ENCODE measurements around the gene CTNNA3.
A peak's percentile ranks its signal among the peaks of the same experiment; 100 is the strongest.

CTNNA3 gene

DNA sequence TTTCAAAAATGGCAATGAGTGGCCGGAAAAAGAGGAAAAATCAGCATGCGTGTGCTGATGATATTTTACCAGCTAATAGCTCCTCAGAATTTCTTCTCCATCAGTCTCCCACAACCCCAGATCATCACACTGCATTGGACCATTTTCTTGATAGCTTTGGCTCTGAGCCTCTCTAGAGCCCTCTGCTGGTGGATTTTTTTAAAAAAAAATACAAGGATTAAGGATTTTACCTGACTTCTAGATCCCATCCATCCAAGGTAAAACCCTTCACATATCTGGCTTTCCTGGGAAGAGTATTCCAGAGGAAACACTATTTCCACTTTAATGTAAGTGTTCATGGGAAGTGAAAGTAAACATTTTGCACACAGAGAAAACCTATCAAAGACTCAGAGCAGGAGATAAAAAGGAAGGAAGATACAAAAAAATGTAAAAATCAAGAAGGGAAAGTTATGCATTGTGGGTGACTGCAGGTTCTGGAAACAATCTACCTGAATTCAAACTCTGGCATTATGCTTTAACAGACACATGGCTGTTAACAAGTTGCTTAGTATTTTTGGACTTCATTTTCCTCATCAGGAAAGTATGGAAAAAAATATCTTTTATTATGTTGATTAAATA, 389.3 kb downstream of the CTNNA3 start:
- peak in 2 of 3 experiments; percentile 2 to 52 for DNase-seq

DNA sequence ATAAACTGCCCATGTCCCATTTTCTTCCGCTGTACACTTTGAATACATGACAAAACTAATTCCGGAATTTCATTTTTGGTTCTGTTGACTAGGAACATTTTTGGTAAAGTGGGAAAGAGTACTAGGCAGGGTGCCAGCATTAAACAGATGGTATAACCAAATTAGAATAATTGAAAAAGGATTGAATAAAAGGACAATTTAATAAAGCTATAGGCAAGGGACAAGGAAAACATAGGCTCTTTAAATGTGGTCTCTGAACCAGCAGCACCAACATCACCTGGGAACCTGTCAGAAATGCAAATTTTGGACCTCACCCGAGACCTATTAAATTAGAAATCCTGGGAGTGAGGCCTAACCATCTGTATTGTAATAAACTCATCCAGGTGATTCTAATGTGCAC, 393.3 kb downstream of the CTNNA3 start:
- no peak for DNase-seq

- DNase-seq, result no peak
Observed at GRCh38 chr10:67299761-67300160, 396.2 kb downstream of the CTNNA3 start.

GRCh38 chr10:67297637-67298181, 398.3 kb downstream of the CTNNA3 start:
- no peak for DNase-seq

- DNase-seq, result no peak
Observed at GRCh38 chr10:67296926-67297325, 399.1 kb downstream of the CTNNA3 start.

GRCh38 chr10:67288688-67289410, 407.1 kb downstream of the CTNNA3 start:
- no peak for DNase-seq

DNA sequence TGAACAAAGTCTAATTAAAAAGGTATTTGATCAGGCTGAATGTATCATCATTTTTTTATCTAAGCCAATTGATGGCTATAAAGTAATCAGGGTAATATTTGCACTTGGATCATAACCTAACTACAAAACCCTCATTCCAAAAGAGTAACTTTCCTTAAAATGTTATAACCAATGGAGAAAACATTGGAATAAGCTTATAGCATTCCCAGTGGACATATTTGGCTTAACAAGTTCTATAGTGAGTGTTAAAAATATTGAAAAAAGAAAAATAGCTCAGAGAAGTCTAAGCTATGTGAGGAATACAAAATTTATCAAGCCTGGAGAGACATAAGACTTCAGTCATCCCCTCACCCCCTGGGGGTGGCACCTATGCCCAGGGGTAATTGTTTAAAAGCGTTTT, 411.4 kb downstream of the CTNNA3 start:
- DNase-seq, result no peak

DNA sequence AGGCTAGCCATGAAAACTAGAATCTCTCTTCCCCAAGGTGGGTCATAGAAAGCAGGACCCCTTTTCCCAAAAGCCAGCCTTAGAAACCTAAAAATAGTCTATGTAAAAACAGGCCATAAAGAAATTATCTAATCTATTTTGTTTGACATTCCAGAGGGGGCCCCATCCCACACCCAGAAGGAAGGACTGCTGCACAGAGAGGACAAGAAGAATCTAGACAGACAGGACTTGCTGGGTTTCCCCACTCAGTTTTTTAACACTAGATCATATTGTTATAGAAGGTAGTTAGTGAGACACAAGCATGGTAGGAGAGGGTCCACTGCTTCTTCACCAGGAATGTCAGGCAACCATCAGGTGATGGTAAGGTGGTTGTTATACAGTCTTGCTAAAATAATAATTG, 413.1 kb downstream of the CTNNA3 start:
- DNase-seq, result no peak

- no peak for DNase-seq
Observed at GRCh38 chr10:67280405-67280804, 415.6 kb downstream of the CTNNA3 start.

DNA sequence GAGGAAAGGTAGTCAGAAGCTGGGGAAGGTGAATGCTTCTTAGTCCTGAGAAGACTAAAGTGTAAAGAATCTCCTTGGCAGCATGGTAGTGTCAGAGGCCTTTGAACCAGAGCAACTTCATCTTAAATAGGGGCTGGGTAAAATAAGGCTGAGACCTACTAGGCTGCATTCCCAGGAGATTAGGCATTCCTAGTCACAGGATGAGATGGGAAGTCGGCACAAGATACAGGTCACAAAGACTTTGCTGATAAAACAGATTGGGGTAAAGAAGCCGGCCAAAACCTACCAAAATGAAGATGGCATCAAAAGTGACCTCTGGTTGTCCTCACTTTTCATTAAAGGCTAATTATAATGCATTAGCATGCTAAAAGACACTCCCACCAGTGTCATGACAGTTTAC, 418.6 kb downstream of the CTNNA3 start:
- no peak for DNase-seq

- peak in 1 of 3 experiments; percentile 15 for DNase-seq
Observed at GRCh38 chr10:67269828-67270227, 426.2 kb downstream of the CTNNA3 start.

DNA sequence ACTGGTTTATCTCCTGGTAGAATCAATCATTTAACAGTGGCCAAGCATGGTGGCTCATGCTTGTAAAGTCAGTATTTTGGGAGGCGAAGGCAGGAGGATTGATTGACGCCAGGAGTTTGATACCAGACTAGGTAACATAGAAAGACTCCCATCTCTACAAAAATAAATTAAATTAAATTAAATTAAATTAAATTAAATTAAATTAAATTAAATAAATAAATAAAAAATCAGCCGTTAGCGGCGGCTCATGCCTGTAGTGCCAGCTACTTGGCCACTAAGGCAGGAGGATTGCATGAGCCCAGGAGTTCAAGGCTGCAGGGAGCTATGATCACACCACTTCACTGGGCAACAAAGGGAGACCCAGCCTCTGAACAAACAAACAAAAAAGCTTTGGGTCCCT, 427.8 kb downstream of the CTNNA3 start:
- no peak for DNase-seq

DNA sequence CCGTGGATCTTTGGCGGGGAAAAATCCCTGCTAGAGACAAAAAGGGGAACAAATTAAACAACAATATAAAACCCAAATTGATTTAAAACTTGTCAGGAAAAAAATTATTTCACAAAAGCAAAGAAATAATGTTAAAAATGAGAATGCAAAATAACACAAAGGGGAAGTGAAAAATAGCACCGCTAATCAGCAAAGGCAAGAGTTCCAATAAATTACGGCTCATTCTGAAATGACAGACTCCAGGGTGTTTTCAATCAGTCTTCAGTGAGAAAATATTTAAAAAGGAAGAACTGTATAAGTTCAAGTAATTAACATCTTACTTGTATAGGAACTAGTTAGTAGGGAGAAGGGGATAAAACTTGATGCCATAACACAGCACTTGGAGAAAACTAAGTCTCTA, 433.3 kb downstream of the CTNNA3 start:
- no peak for DNase-seq

GRCh38 chr10:67261300-67261797, 434.6 kb downstream of the CTNNA3 start:
- DNase-seq, result no peak

- DNase-seq, result peak in 1 of 3 experiments; percentile 15
Observed at GRCh38 chr10:67259319-67259929, 436.6 kb downstream of the CTNNA3 start.

GRCh38 chr10:67257427-67258144, 438.4 kb downstream of the CTNNA3 start:
- DNase-seq, result peak in 1 of 3 experiments; percentile 46

DNA sequence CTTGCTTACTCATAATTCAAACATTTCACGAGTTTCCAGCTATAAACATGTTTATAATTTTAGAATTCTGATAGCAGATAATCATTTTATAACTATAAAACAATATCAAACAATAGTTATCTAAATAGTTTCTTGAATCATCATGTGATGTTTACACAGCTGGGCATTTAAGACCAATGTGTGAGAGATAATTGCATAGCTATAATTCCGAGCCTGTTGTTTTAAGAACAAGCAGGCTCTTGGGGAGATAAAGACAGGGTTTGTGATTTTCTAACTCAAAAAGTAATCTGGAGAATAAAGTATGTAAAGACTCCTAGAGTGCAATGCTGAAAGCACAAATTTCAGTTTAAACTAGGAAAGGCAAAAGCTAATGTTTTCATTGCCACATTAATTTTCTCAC, 439.0 kb downstream of the CTNNA3 start:
- DNase-seq, result peak in 2 of 3 experiments; percentile 27 to 82

GRCh38 chr10:67250686-67251085, 445.3 kb downstream of the CTNNA3 start:
- DNase-seq, result no peak

DNA sequence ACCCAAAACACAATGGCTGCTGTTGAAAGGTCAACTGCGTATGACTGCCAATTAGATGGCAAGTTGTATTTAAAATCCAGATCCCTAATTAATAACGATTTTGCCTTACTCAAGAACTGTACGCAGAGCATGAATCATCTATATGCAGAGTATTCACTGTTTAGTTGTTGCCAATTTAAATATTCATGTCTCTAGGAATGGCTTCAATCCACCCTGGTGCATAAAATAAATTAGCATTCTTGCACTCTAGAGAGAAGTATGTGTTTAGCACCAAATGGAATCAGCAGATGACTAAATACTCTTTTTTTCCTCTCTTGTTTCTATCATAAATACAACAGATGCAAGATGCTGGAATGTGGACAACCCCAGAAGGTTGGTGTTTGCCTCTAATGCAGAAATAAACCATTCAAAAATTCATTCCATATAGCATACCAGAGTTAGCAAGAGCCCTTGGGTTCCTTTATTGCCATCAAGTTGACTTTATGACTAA, 449.9 kb downstream of the CTNNA3 start:
- no peak for DNase-seq

DNA sequence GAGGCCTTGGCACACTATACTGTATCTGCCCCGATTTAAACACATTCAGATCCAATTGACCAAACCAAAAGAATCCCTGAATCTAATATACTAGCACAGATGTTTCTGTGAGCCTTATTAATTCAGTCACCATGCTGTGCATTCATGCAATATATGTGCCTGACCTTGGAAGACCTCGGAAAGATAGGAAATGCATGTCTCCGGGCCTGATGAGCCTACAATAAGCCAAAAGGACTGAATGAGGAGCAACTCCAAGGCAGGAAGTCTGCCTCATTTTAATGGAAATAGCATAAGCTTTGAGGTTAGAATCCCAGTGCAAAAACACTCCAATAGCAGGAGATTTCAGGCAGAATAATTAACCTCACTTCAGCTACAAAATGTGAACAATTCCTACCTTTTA, 453.5 kb downstream of the CTNNA3 start:
- no peak for DNase-seq

- DNase-seq, result no peak
Observed at GRCh38 chr10:67241451-67241850, 454.5 kb downstream of the CTNNA3 start.

DNA sequence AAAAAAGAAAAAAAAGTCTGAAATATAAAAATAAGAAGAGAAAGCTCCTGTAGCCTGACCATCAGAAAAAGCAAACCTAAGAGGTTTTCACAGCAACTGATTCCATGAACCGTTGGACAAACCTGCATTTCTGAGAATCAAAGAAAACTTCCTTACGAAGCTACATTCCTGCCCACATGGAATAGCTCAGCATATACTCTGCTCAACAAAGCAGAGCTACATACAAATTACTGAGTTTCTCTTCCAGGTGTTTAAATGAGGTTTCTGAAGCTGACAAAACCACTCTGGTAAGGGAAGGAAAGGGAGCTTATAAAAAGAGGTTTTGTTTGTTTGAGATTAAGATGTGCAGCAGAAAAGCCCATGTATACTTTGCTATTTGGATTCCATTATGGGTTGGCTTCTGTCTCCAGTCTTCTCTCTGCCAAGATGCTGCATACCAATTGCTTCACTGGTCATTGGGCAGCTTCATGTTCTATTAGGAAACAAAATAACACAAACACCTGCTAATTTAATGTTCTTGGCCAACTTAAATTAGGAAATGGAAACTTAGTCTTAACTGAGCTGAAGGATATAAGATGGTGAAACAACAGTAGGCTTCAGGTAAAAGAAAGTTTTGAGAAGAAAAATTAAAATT, 456.0 kb downstream of the CTNNA3 start:
- DNase-seq, result no peak

Measured in NCI-H1417 (cell line).